Dedifferentiated amniotic fluid mesenchymal stem cell (primary cell): ENCODE results near the gene VDAC2.
"Not testable (repeated sequence)": the region's sequence is repeated elsewhere in the genome, so short reads cannot be mapped to it uniquely, and the experiment has no call there.

ENCODE experiments used
- DNase-seq: peaks from one replicate; pipeline ENCODE4 v3.0.0-alpha.2; 2016; ENCODE audit errors: extremely low spot score

The VDAC2 gene, protein sequence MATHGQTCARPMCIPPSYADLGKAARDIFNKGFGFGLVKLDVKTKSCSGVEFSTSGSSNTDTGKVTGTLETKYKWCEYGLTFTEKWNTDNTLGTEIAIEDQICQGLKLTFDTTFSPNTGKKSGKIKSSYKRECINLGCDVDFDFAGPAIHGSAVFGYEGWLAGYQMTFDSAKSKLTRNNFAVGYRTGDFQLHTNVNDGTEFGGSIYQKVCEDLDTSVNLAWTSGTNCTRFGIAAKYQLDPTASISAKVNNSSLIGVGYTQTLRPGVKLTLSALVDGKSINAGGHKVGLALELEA

DNA sequence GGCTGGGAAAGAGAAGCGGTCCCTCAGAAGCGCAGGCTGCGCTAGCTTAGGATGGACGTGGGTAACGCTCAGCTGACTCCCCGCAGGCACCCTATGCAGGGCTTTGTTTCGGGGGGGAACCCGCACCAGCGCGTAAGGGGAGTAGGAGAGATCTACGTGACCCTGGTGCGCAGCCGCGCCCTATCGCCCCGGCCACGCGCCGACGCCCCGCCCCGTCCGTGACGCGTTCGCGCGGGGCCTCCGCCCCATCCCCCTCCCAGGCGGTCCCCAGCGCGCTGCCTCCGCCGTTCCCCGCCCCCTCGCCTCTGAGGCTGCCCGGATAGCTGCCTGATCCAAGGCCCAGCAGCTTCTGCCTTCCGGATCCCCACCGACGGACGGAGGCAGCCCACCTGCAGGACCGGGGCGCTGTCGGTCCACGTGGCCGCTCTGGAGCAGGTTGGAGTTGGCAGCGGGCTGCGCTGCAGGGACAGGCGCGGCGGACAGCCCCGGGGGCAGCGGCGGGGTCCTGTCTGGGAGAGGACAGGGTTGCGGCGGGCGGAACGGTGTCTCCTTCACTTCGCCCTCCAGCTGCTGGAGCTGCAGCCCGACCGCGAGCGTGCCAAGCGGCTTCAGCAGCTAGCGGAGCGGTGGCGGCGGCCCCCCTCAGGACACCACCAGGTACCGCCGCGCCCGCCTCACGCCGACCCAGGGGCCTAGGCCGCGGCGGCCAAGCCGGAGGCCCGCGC, at the start of gene VDAC2:
VDAC2 (plus strand) TSS at position 515 of the 725 bp plus-strand sequence. CDS start 363 bp downstream, outside the sequence.
- peak; percentile 73 for DNase-seq

DNA sequence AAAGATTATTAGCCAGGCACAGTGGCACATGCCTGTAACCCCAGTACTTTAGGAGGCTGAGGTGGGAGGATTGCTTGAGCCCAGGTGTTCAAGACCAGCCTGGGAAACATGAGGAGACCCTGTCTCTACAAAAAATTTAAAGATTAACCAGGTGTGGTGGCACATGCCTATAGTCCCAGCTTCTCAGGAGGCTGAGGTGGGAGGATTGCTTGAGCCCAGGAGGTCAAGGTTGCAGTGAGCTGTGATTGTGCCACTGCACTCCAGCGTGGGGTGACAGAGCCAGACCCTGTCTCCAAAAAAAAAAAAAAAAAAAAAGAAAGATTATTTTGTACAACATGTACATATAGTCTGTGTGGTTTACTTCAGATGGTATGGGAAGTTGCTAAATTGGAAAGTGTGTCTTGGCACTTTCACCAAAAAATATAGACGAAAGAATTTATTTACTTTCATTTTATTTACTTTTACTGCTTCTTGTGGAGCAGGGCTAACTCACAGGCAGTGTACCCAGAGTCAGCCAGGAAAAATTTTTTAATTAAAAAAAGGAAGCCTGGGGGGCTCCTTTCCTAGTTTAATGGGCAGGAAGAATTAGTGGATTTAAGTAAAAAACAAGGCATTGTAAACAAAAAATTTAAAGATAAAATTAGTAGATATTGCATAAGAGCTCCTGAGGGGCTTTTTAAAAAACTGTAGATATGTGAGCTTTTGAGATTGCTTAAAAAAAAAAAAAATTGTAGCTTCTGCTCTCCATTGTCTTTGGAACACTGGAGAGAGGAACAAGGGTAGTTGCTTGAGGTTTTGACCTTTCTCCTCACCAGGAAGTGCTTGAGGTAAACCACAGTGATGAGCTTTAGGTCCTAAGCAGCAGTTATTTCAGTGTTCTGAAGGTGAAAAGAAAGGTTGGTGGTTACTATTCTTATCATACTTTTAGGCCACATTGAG, 44.6 kb upstream of the VDAC2 start:
- DNase-seq = no peak

DNA sequence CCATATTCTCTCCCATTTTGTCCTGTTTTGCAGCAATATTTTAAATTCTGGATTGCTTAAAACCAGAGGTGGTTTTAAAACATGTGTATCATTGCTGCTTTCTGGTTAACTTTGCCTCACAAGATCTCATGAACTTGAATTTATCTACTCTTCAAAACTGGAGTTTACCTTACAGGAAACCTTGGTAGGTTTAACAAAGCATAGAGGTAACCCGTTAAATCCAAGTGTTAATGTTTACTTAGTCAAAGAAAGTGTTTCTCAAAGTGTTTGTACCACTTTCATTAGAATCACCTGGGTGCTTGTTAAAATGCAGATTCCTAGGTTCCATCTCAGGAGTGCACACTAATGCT, 44.0 kb upstream of the VDAC2 start:
- no peak for DNase-seq

DNA sequence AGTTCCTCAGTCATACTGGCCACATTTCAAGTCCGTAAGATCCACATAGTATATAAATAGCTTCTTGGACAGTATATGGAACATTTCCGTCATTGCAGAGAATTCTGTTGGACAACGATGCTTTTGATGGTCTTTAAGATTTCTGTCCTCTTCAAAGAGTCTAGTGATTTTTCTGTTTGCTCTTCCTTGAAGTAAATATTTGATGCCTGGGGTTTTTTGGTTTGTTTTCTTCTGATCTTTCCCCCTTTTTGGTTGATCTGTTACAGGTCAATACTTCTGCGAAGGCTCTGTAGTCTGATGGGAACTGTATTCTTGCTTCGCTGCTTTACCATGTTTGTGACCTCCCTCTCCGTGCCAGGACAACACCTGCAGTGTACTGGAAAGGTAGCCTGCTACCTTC, 42.3 kb upstream of the VDAC2 start:
- DNase-seq = no peak

DNA sequence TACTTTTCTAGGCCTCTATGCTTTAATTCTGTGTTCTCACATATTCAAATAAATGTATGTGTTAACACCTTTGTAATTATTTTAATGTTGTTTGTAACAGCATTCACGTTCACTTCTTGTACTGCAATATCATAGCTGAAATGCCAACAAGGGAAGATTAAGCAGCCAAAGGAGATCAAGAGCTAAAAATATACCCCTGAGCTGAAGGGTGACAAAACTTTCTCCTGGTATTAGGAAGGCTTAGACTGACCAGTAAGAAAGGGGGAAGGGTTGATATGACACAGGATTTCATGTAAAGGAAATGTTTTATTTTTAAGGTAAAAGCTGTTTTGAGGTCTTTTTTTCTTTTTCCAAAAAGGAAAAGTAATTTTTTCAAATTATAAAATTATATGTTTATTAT, 40.4 kb upstream of the VDAC2 start:
- no peak for DNase-seq

DNA sequence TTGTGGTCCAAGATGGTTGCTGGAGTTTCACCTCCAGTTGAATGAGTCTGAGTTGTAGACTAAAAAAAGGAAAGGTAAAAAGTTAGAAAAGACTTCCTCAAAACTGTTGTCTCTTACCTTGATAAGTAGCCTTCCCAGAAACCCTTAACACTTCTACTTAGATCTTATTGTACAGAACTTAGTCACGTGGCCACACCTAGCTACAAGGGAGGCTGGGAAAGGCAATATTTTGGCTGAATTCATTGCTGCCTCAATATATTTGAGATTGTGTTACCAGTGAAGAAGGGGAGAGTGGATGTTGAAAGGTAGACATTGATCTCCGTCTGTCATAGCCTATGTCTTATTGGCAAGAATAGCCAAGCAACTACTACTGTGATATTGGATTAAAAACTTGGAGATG, 35.5 kb upstream of the VDAC2 start:
- DNase-seq = no peak

DNA sequence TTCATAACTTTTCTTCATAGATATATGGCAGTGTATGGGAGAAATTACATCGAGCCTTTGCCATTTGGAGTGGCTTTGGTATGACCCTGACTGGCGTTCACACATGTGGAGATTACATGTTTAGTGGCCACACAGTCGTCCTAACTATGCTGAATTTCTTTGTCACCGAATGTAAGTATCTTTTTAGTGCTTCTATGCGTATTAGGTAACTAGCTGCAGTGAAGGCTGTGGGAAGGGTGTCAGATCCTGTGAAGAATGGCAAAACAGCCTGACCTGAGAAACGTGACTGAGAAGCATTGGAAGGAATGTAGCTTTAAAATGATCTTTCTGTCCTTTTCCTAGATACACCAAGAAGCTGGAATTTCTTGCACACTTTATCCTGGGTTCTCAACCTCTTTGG, 34.5 kb upstream of the VDAC2 start:
- DNase-seq = no peak

DNA sequence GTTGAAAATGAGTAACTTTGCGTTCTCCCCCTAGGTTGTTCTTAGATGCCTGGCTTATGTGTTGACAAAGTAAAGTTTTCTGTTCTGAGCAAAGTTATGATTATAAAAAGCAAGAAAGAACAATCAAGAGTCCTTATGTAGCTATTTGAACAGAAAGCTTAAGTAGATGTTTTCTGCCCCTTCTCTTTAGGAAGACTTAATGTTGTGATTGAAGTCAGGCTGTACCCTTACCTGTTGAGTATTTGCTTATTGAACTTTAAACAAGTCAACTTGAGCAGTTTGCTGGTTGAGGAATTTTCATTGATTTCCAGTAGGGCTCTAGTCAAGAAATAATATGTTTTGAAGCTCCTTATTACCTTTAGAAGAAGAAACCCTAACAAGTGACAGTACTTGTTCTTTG, 33.9 kb upstream of the VDAC2 start:
- DNase-seq = no peak

DNA sequence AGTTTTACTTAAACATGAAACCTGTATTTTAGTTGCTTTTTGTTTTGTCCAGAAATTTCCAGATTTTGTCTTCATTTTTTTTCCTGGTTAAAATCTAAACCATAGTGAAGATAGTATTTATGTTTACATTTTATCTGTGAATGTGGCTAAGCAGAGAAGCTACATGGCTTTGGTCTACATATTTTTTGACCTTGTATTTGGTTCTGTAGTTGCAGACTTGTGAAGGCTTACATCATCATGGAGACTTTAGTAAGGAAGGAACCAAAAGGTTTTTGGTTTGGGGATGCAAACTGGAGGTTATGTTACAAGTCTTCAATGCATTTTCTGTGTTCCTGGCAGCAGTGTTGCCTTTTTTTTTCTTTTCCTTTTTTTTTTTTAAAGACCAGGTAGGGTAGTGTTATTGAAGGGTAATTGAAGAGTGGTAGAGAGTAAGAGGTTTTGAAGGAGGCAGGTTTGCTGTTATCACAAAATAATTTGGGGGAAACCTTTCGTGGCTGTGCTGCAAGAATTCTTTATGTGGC, 30.9 kb upstream of the VDAC2 start:
- no peak for DNase-seq

DNA sequence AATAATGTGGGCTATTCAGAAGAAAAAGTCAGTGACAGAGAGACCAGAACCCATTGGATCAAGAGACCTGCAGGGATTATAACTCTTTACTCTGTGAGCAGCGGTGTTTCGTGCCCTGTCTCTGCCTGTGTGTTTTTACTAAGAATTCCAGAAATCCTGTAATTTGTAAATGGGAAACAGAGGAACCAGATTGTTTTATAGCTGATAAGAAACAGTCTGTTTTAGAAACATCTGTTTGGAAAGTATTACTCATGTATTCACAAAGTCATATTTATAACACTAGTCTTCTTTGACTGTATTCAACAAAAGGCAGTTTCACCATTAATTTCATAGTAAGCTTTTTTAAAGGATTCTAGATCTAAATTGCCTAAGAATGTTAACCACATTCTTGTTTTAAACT, 30.0 kb upstream of the VDAC2 start:
- DNase-seq = peak; percentile 58

DNA sequence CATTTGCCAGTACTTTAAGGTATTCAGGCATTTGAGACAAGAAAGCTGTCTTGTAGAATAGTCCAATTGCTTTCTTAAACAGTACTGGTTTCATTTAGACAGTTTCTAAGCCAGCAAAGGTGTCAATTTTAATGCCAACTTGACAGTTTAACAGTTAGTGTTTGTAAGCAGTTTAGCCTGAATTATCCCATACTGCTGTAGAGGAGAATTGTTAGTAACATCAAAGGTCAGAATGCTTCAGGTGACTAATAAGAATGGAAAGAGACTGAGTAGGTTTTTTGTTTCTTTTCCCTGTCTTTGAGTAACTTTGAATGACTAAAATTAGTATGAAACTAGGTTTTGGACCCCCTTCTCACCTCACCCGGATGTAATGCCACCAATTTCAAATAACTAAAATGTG, 29.5 kb upstream of the VDAC2 start:
- DNase-seq = no peak

DNA sequence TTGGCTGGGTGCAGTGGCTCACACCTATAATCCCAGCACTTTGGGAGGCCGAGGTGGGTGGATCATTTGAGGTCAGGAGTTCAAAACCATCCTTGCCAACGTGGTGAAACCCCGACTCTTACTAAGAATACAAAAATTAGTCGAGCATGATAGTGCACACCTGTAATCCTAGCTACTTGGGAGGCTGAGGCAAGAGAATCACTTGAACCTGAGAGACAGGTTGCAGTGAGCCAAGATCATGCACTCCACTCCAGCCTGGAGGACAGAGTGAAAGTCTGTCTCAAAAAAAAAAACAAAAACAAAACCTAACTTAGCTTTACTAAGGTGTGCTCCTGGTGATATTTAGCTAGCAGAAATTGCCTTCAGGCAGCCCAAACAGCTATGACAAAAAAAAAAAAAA, 24.3 kb upstream of the VDAC2 start:
- no peak for DNase-seq

DNA sequence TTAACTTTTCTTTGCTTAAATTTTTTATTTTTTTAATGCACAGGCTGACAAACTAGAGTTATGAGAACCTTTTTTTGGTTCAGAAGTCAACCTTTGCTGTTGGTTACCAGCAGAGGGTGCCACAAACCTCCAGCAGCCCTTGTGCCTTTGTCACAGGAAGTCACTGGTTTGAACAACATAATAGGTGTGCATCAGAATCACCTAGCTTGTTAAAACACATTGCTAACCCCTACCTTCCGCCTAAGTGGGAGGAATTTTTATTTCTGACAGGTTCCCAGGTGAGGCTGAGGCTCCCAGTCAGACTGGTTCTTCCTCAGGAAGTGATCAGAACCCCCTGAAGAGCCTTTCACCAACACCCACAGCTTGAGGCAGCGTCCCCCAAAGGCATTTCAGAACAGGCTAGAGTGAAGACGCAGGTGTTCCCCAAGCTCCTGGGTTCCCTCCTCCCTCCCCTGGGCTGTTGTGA, 22.6 kb upstream of the VDAC2 start:
- peak; percentile 62 for DNase-seq

DNA sequence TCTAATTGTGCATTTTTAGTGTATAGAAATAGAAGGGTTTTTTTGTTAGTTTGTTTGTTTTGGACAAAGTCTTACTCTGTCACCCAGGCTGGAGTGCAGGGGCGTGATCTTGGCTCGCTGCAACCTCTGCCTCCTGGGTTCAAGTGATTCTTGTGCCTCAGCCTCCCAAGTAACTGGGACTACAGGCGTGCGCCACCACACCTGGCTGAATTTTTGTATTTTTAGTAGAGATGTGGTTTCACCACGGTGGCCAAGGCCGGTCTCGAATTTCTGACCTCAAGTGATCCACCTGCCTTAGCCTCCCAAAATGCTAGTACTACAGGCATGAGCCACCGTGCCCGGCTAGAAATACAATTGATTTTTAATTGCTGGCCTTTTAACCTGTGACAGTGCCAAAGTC, 22.1 kb upstream of the VDAC2 start:
- not testable (repeated sequence) for DNase-seq

DNA sequence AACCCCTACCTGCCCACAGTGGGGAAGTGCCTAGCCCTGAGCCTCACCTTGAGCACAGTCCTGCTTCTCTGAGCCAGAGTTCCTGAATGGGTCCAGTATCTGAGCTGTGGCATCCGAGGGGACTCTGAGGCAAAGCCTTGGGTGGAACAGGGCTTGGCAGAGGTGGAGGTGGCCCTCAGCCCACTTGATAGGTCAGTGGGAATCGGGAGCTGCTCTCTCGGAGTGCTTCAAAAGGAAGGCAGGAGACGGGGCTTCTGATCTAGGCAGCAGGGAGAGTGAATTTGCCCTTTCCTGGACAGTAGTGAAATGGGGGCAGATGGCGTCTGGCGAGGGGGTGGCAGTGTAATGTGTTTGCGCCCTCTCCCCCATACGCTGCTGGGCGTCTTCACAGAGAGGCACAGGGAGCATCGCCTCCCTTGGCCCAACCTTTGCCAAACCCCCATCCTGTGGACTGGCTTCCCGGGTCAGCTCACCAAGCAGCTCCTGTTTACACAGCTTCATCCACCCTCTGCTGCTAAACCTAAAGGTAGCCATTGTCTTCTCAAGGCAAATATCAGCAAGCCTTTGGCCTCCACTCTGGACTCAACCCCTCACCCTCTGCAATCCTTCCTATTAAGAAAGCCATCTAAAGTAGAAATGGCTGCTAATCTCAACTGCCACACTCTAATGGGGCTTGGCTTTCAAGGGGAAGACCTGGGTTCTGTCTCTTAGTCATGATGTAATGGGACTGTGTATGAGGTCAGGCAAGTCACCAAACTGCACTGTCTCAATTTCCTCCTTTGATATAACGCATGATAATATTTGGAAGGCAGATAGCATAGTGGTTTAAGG, 21.1 kb upstream of the VDAC2 start:
- DNase-seq = no peak

DNA sequence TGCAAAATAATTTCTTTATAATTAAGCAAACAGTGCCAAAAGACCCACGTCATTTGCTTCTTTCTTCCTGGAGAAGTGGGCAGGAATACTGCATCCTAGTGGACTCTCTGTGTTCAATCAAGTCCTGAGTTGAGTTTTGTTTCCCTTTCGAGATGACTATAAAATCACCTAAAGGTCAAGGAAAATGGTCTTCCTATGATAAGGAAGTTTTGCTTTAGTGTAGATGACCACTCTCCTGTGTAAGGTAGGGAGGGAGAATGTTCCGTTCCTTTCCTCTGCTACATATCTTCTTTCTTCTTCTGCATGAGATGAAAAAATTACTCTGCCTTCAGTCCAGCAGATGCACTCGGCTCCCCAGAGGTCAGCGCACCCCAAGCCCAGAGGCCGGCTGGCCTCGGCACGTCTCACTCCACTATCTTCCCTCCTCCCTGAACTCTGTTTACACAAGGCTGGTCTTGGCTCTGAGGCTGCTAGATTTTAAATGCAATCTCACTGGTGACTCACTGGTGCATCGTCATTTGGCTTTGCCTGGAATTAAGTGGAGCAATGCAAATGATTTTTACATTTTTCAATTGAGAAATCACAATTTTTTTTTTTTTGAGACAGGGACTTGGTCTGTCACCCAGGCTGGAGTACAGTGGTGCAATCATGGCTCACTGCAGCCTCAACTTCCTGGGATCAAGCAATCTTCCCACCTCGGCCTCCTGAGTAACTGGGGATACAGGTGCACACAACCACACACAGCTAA, 18.6 kb upstream of the VDAC2 start:
- DNase-seq = peak; percentile 91

DNA sequence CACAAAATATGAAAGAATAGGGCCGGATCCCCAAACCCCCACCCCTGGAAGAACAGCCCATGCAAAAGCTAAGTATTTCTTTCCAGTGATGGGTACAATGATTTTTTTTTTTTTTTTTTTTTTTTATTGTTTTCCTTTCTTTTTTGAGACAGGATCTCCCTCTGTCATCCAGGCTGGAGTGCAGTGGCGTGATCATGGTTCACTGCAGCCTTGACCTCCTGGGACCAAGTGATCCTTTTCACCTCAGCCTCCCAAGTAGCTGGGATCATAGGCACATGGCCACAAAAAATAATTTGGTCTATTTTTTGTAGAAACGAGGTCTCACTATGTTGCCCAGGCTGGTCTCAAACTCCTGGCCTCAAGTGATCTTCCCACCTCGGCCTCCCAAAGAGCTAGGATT, 16.0 kb upstream of the VDAC2 start:
- DNase-seq = not testable (repeated sequence)

DNA sequence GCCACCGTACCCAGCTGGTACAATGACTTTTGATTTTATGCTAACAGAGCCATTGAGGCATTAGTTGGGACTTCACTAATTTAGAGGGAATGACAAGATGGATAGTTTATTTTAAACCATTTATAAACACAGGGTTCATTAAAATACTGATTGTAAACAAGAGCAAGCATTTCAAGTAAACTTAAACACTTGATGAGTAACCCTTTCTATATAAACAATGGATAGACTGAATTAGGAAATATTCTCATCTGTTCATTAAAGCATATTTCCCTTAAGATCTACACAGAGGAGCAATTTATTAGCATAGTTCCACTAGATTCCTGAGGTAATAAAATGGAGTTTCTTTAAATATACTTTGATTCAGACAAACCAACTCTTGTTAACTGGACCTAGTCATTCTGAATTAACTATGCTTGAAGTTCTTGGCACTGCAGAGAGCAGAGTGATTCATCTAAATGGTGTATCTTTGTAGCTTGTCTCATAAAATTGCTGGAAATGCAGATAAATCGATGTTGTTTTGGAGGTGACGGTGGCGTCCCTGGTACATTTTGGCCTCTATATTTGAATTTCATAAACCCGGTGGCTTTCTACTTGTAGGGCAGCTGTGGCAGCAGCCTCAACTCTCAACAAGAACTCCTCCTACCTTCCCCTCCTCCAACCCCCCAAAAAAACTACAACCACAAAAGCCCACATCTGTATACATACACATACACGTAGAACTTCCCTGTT, 15.4 kb upstream of the VDAC2 start:
- peak; percentile 49 for DNase-seq

DNA sequence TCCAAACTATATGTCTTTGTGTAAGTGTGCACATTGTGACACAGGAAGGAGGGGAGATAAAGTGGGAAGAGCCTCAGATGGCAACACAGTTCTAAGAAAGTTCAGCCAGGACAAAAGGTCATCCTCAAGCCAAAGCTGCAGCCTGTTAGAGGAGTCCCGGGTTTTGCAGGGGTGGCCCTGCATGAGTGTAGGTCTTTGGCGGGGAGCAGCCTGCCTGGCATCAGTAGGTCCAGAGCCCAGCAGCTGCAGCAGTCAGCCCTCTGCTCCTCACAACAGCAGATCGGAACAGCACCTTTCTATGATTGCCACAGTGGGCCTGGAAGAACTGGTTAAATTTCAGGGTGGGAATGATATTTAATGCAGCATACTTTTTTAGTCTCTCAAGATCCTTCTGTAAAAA, 13.5 kb upstream of the VDAC2 start:
- DNase-seq = no peak

DNA sequence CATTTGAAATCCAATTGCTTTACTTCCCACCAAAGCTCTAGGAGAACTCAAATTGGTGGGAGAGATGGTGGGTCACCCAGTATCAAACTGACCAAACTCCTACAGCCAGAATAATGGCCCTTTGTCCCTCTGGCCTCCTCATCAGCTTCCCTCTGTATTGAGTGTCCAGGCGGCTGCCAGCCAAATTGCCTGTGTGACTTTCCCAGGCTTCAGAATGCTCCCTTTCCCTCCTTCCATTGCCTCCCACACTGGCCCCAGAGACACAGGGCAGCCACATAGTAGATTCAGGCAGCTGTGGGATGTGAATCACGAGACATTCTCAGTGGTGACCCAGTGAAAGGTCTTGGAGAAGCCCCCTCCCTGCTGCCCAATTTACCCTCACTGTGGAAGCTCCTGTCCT, 12.7 kb upstream of the VDAC2 start:
- DNase-seq = no peak
